ENCODE data around the gene PCGF5.
"Not testable (repeated sequence)": the region's sequence is repeated elsewhere in the genome, so short reads cannot be mapped to it uniquely, and the experiment has no call there.

The PCGF5 gene

DNA sequence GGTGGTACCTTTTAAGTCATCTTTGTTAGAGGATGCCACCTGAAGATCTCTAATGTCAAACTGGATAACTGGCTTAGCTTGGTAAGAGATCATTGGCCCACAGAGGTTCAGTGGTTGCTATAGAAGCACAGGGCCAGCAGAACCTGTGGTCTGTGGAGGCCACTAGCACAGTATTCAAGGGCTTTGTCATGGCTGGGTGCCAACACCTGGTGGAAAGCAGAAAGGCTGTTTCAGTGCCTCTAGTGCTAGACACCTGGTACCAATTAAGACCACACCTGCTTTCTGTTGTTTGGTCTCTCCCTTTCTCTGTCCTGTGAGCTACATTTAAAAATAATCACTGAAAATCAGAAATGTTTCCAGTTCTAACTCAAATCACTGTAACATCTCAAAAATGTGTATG lies 10.0 kb upstream of the PCGF5 start:
- peak; percentile 92 for DNase-seq

- DNase-seq: no peak
Observed at GRCh38 chr10:91211675-91212074, 8.8 kb upstream of the PCGF5 start.

- DNase-seq: no peak
Observed at GRCh38 chr10:91214911-91215310, 5.6 kb upstream of the PCGF5 start.

DNA sequence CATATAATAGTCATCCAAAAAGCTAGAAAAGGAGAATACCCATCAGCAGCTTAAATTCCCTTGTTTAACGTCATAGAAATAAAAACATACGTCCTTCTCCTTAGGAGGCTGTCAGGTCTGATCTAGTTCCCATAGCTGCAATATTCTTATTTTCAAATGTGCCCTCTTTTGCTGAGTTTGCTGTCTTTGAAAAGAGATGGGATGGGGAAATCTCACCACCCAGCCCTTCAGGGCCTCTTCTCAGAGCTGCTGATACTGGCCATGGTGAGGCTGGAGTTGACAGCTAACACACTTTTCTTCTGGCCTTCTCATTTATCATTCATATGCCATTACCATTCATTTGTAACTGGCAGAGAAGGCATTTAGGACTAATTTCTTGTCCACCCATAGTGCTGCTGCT lies 5.1 kb upstream of the PCGF5 start:
- no peak for DNase-seq

GRCh38 chr10:91219371-91220193 lies 881 bp upstream of the PCGF5 start:
- DNase-seq: no peak

DNA sequence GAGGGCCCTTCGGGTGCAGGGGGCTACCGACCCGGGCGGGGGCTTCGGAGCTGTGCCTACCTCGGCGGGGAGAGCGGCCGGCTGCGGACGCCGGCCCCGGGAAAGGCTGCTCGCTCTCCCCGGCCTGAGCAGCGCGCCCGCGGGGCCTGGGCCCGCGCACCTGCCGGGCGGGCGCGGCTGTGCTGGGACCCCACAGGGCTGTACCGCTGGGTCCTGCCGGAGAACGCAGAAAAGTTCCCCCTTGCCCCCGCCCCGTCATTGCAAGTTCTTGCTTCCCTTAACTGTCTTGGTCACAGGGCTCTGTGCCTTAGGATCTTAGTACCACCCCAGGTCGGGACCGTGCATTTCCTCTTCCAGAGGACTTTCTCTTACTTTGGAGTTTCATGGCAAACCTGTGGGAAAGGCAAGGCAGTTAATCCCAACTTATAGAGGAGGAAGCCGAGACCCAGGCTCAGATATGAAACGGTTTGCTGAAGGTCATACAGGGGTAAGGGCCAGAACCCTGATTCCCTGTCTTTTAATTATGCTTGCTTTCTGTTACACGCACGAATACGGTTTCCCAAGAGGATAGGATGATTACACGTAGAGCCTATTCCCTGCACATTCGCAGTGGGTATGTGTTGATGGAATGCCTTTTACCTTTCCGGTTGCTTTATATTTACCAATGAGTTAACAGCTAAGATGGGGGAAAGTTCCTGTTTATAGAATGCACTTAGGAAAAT lies 652 bp downstream of the PCGF5 start:
- no peak for DNase-seq

GRCh38 chr10:91226093-91226492 lies 5.6 kb downstream of the PCGF5 start:
- DNase-seq: no peak

DNA sequence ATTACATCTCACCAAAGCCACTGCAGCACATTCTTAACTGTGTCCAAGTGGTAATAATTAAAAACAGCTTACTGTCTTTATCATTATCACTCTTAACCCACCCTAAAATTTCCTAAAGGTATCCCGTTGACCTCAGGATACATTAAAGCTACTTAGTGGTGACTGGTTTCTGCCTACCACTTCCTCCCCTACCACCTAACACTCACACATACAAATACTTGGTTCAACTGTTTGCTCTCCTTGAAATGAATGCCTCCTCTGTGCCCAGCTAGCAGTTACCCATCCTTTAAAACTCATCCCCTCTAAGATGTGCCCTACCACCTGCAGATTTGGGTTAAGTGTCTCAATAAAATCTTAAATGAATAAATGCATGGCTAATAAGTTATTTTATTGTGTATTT lies 7.1 kb downstream of the PCGF5 start:
- DNase-seq: no peak

DNA sequence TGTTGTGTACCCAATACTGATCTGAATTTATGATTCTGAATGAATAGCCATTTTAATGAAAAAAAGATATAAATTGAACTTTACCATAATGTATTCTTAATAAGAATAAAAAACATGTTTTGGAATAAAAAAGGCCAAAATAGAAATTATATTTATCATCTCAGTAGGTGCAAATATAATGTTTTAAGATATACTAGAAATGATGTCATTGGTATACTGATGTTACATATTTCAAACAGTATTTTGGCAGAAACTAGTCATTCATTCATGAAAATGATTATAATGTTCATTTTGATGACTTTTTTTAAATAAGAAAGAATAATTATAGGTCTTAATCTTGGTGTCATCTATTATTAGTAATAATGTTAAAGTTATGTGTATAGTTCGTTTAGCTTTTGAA lies 9.2 kb downstream of the PCGF5 start:
- DNase-seq: no peak

GRCh38 chr10:91238191-91238590 lies 17.7 kb downstream of the PCGF5 start:
- DNase-seq: no peak

DNA sequence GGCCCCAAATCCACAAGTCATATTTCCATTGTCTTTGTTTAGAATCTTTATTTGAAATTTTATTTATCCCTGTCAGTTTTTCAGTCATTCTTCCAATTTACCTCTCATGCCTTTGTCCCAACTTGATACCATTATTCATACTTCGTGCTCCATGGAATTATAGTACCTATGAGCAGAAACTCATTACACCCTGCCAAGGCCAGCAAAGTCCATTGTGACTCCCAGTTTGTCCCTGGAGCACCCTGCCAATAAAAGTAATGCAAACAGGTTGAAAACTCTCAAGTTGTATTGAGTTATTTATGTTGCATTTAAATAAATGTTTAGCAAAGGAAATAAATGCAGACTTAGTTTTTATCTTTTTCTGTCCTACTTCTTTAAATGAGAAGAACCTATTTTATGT lies 19.3 kb downstream of the PCGF5 start:
- no peak for DNase-seq

GRCh38 chr10:91242940-91243339 lies 22.5 kb downstream of the PCGF5 start:
- no peak for DNase-seq

DNA sequence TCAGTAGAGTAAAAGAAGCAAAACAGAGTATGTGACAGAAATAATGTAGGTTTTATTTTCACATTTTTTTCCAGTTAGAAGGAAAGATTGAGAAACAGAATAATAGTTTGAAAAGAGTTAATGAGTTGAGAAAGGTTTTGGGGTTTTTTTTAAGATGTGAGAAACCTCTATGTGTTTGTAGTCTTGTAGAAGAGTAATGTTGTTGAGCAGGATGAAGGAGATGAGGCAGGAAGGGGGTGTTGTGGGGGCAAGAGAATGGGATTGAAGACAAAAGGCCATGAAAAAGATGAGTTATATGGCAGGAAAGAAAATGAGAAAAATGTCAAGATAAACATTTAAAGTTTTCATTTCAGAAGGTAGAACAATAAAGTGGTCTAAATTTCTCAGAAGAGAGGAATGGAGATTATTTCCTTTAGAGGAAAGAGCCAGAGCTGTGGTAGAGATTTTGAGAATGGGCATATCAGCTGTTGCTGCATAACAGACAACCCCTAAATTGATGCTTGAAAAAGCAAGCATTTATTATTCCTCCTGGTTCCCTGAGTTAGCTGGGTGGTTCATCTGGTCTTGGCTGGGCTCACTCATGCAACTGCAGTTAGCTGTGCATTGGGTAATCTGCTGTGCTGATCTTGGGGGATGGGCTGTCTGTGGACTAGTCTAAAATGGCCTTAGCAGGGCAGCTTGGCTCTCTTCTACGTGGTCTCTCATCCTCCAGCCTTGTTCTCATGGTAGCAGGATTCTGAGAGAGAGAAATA lies 27.1 kb downstream of the PCGF5 start:
- no peak for DNase-seq

DNA sequence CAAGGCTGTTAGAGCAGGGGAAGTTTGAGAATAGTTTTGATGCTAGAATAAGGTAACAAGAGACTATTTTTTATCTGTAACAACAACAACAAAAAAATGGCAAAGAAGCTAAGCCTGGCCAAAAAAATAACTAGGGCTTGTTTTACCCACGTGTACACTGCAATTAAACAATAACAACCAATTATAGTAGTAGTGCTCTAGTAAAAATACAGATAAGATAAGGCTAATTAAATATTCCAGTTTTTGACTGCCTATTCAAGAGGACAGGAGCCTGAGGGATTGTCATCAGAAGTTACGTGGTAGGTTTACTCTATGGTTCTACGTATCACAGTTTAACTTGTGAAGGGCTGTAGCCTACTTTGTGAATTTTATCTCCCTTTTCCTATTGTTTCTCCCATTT lies 29.2 kb downstream of the PCGF5 start:
- no peak for DNase-seq

DNA sequence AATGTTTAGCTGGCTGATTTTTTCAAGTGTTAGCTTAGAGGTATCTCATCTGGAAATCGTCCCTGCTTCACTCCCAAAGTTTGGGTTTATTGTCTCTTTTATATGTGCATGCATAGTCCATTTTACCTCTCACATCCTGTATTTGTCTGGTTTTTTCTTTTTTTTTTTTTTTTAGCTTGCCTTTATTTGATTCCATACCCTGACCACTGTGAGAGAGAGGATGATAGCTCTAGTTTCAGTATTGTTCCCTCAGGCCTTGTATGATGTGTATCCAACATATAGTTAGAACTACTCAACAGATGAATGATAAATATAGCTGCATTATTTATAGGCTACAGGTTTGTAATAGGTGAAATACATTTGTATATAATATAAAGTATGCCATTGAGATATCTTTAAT lies 29.9 kb downstream of the PCGF5 start:
- DNase-seq: no peak

DNA sequence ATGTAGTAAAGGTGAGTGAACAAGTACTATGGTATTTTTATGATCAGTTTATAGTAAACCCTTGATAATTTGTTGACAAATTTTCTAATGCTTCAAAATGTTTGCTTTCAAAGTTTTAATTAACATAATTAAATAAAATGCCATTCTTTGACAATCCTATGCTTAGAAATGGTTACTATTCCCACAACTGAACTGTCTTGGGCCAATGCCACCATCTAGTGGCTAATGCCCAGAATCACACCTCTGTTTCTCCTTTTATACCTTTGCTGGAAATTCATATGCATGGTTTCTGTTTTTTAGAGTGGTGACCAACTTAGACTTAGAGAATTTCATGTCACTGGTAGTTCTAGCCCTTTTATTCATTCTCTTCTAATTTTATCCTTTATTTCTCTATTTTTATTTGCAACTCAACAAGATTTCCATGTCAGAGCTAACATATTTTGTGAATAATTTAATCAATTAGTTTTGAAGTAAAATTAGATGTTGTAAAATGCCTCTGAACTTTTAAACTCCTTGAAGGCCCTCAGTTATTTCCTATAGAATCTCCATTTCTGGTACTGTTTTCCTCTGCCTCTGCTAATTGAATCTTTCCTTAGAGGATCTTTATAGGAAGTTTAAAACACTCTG lies 31.1 kb downstream of the PCGF5 start:
- peak; percentile 10 for DNase-seq

DNA sequence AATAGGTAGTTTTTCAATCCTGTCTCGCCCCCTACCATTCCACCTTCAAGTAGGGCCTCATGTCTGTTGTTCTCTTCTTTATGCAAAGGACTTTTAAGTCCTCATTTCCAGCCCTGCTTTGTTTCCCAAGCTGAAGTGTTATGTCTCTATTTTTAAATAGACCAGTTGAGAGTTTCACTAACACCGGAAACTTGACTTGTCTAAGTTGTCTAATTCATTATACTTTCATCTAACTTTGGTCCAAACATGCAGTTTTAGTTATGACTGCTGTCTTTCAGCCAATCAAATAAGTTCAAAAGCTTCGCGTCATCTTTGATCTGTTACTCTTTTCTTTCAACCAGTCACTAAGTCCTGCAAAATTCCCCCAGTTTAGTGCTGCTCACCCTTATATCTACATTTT lies 32.8 kb downstream of the PCGF5 start:
- DNase-seq: no peak

GRCh38 chr10:91257310-91257709 lies 36.8 kb downstream of the PCGF5 start:
- DNase-seq: no peak

DNA sequence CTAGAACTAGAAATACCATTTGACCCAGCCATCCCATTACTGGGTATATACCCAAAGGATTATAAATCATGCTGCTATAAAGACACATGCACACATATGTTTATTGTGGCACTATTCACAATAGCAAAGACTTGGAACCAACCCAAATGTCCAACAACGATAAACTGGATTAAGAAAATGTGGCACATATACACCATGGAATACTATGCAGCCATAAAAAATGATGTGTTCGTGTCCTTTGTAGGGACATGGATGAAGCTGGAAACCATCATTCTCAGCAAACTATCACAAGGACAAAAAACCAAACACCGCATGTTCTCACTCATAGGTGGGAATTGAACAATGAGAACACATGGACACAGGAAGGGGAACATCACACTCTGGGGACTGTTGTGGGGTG lies 40.0 kb downstream of the PCGF5 start:
- DNase-seq: not testable (repeated sequence)

- DNase-seq: no peak
Observed at GRCh38 chr10:91271886-91272285, 51.4 kb downstream of the PCGF5 start.

DNA sequence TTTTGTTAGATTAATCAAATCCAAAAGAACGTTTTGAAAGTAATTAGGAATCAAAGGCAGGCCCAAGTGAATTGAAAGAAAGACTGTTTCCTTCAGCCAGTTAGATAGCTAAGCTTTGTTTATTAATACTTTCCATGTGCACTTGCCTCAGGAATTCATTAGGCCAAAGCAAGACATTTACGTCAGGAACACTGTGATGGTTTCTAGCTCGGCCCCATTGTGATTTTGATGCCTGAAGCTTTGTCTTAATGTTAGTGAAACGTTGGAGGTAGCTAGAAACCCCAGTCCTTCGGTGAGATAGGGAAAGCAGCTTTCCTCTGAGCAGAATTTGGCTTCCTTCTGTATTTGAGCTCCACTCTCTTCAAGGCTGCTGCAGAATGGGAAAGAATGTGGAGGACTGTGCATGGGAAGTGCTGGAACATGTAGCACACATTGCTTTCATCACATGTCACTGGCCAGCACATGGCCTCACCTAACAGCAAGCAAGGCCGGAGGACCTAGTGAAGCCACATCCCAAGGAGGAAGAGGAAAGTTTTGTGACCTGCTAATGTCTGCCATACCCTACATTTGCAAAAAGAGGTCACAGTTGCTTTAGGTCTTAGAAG lies 64.1 kb downstream of the PCGF5 start:
- DNase-seq: no peak

DNA sequence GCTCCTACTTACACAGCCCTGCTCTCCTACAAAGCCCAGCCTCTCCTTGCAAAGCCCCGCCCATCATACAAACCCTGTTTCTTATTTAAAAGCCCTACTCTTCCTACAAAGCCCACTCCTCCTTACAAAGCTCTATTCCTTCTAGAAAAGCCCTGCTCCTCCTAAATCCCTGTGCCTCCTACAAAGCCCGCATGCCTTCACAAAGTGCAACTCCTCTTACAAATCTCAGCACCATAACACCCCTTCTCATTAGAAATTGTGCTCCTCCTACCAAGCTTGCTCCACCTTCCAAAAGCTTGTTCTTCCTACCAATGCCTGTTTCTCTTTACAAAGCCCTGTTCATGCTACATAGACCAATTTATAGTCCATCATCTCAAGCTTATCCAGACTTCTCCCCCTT lies 66.1 kb downstream of the PCGF5 start:
- DNase-seq: no peak

GRCh38 chr10:91287276-91287675 lies 66.8 kb downstream of the PCGF5 start:
- DNase-seq: no peak

Measured in COR-L47 (cell line).